Measurements from ENCODE around the gene LINGO4.

The LINGO4 gene

GRCh38 chr1:151762941-151763921, 42.0 kb downstream of the LINGO4 start, which contains the start of gene MRPL9:
Gene MRPL9 (minus strand): TSS chr1:151763496. CDS start chr1:151763479, 17 bp downstream.
- Histone ChIP-seq H3K4me3 (IDR thresholded peaks at IDR 0.05; ENCODE audit: insufficient read depth, low read depth, low read length) (peak within 1 kb of the TSS; percentile 99), H4K20me1 (ENCODE audit: insufficient read depth) (no peaks in the 10 kb centered on the region), H3K4me1 (ENCODE audit: low read depth, poor library complexity, severe bottlenecking) (peaks cover 19% of the 10 kb centered on the region), H2AFZ (ENCODE audit: low read depth) (peak within 1 kb of the TSS; percentile 95), H3K4me2 (peak within 1 kb of the TSS; percentile 95), H3K27ac (peak within 1 kb of the TSS; percentile 57), H3K36me3 (ENCODE audit: insufficient read depth) (peaks cover 27% of the 10 kb centered on the region; the same call in 1 of the 2 replicates), H3K9ac (peak within 1 kb of the TSS; percentile 86), H3K79me2 (ENCODE audit: insufficient read depth, low read depth) (peaks cover 20% of the 10 kb centered on the region), H3K27me3 (ENCODE audit: insufficient read depth, low read depth) (no peaks in the 10 kb centered on the region)
- TF ChIP-seq CTCF (conservative IDR thresholded peaks at IDR 0.05; ENCODE audit: low read depth, low read length) = 0 out of 2 replicates have a peak, but pooled peaks have one; percentile 9

- no peak overlapping the region for H3K9ac ChIP-seq
- no peak for TF ChIP-seq CTCF (conservative IDR thresholded peaks at IDR 0.05; ENCODE audit: low read depth, low read length)
- no peak overlapping the region for H3K27ac ChIP-seq
- no peak overlapping the region for H2AFZ ChIP-seq (ENCODE audit: low read depth)
- H3K4me3 ChIP-seq (IDR thresholded peaks at IDR 0.05; ENCODE audit: insufficient read depth, low read depth, low read length) = no peak overlapping the region
- H3K4me2 ChIP-seq = no peak overlapping the region
- no peaks in the 10 kb centered on the region for H3K27me3 ChIP-seq (ENCODE audit: insufficient read depth, low read depth)
- H3K36me3 ChIP-seq (ENCODE audit: insufficient read depth) = peaks cover 29% of the 10 kb centered on the region; the same call in 1 of the 2 replicates
- H3K79me2 ChIP-seq (ENCODE audit: insufficient read depth, low read depth) = peaks cover 20% of the 10 kb centered on the region
- H3K4me1 ChIP-seq (ENCODE audit: low read depth, poor library complexity, severe bottlenecking) = peaks cover 19% of the 10 kb centered on the region
- H4K20me1 ChIP-seq (ENCODE audit: insufficient read depth) = no peaks in the 10 kb centered on the region
Observed at GRCh38 chr1:151760597-151761385, 44.4 kb downstream of the LINGO4 start.

GRCh38 chr1:151759241-151759640, 46.0 kb downstream of the LINGO4 start:
- Histone ChIP-seq H4K20me1 (ENCODE audit: insufficient read depth) (no peaks in the 10 kb centered on the region), H3K27ac (no peak overlapping the region), H3K27me3 (ENCODE audit: insufficient read depth, low read depth) (no peaks in the 10 kb centered on the region), H3K4me1 (ENCODE audit: low read depth, poor library complexity, severe bottlenecking) (peaks cover 15% of the 10 kb centered on the region), H3K4me3 (IDR thresholded peaks at IDR 0.05; ENCODE audit: insufficient read depth, low read depth, low read length) (no peak overlapping the region), H3K79me2 (ENCODE audit: insufficient read depth, low read depth) (peaks cover 20% of the 10 kb centered on the region), H3K4me2 (no peak overlapping the region), H3K9ac (no peak overlapping the region), H3K36me3 (ENCODE audit: insufficient read depth) (peaks cover 29% of the 10 kb centered on the region; the same call in 1 of the 2 replicates), H2AFZ (ENCODE audit: low read depth) (no peak overlapping the region)
- TF ChIP-seq CTCF (conservative IDR thresholded peaks at IDR 0.05; ENCODE audit: low read depth, low read length) = no peak

GRCh38 chr1:151756291-151756690, 48.9 kb downstream of the LINGO4 start:
- Histone ChIP-seq H3K4me2 (no peak overlapping the region), H3K9ac (no peak overlapping the region), H3K4me1 (ENCODE audit: low read depth, poor library complexity, severe bottlenecking) (no peaks in the 10 kb centered on the region), H2AFZ (ENCODE audit: low read depth) (no peak overlapping the region), H4K20me1 (ENCODE audit: insufficient read depth) (no peaks in the 10 kb centered on the region), H3K4me3 (IDR thresholded peaks at IDR 0.05; ENCODE audit: insufficient read depth, low read depth, low read length) (no peak overlapping the region), H3K79me2 (ENCODE audit: insufficient read depth, low read depth) (peaks cover 1% of the 10 kb centered on the region; the same call in 1 of the 2 replicates), H3K27ac (no peak overlapping the region), H3K27me3 (ENCODE audit: insufficient read depth, low read depth) (no peaks in the 10 kb centered on the region), H3K36me3 (ENCODE audit: insufficient read depth) (peaks cover 20% of the 10 kb centered on the region; the same call in 1 of the 2 replicates)
- no peak for TF ChIP-seq CTCF (conservative IDR thresholded peaks at IDR 0.05; ENCODE audit: low read depth, low read length)

Data from KMS-11 (cell line).